SK-N-SH treated with all-trans-retinoic acid at 6 μM for 48 hours (cell line): Measurements from ENCODE around the gene RAB38.

Experiments used
- ARNTL ChIP-seq: fragments of 450-650 bp; formaldehyde crosslinking; IDR thresholded peaks from 2 replicates; pipeline ENCODE4 v1.5.0; 2020; ENCODE audit warnings: low read depth, mild to moderate bottlenecking, moderate library complexity, borderline replicate concordance
- CSDC2 ChIP-seq: fragments of 250-450 bp; sonication (Bioruptor Pico); IDR thresholded peaks from 2 replicates; pipeline ENCODE4 v1.5.0; 2020; ENCODE audit warnings: mild to moderate bottlenecking, moderate library complexity
- ISL1 ChIP-seq: fragments of 250-450 bp; sonication (Bioruptor Pico); IDR thresholded peaks from 2 replicates; pipeline ENCODE4 v2.1.2; 2022; ENCODE audit warnings: mild to moderate bottlenecking, moderate library complexity
- RARB ChIP-seq: fragments of 250-450 bp; sonication (Bioruptor Pico); IDR thresholded peaks from 2 replicates; pipeline ENCODE4 v1.8.0; 2021; ENCODE audit warnings: mild to moderate bottlenecking, moderate library complexity
- SNAI2 ChIP-seq: fragments of 250-450 bp; sonication (Bioruptor Pico); IDR thresholded peaks from 2 replicates; pipeline ENCODE4 v1.5.0; 2020; ENCODE audit warnings: mild to moderate bottlenecking, moderate library complexity
- TOX ChIP-seq: fragments of 250-450 bp; sonication (Bioruptor Pico); IDR thresholded peaks from 2 replicates; pipeline ENCODE4 v1.8.0; 2021; ENCODE audit warnings: mild to moderate bottlenecking, moderate library complexity, borderline replicate concordance
- ZFP30 ChIP-seq: fragments of 450-650 bp; formaldehyde crosslinking; IDR thresholded peaks from 2 replicates; pipeline ENCODE4 v1.5.0; 2022; ENCODE audit warnings: mild to moderate bottlenecking, moderate library complexity
- ZNF565 ChIP-seq: fragments of 450-650 bp; formaldehyde crosslinking; conservative IDR thresholded peaks from 2 replicates; pipeline ENCODE4 v1.5.0; 2020; ENCODE audit warnings: low read depth, mild to moderate bottlenecking, moderate library complexity
- ZNF70 ChIP-seq: fragments of 450-650 bp; formaldehyde crosslinking; IDR thresholded peaks from 2 replicates; pipeline ENCODE4 v1.5.0; 2020; ENCODE audit warnings: mild to moderate bottlenecking, moderate library complexity
- TF ChIP-seq, protein P1 (sequence below): fragments of 250-450 bp; sonication (Bioruptor Pico); IDR thresholded peaks from 2 replicates; pipeline ENCODE4 v1.5.1; 2020; ENCODE audit warnings: low read depth, mild to moderate bottlenecking, moderate library complexity
- TF ChIP-seq, protein P2 (sequence below): fragments of 250-450 bp; sonication (Bioruptor Pico); IDR thresholded peaks from 2 replicates; pipeline ENCODE4 v1.8.0; 2020; ENCODE audit warnings: mild to moderate bottlenecking, moderate library complexity, borderline replicate concordance
- TF ChIP-seq, protein P3 (sequence below): fragments of 250-450 bp; sonication (Bioruptor Pico); IDR thresholded peaks from 2 replicates; pipeline ENCODE4 v1.5.0; 2020; ENCODE audit warnings: mild to moderate bottlenecking, moderate library complexity

DNA sequence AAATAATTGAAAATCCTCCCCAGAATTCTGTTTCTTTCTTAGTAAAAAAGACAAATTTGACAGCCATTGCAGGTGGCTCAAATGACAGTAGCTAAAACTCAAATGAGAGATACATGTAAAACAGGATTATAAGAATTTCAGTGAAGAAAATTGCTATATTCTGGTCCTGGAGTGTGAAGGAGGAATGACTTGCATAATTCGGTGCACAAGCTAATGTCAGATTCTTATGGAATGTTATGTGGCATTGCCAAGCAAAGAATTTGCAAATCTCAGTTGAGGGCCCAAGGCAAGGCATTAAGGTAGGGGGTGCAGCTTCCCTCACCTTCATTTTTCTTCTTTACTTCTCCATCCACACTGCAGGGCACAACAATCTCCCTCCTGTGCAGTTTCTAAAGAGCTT, 35.4 kb downstream of the RAB38 start:
- TF ChIP-seq TOX: no peak
- TF ChIP-seq ARNTL (CRISPR knock-in tag): no peak
- TF ChIP-seq ZNF70 (CRISPR knock-in tag): no peak
- TF ChIP-seq CSDC2: no peak
- TF ChIP-seq ZNF565 (CRISPR knock-in tag): no peak
- no peak for TF ChIP-seq RARB (CRISPR knock-in tag)
- TF ChIP-seq, protein P1, sequence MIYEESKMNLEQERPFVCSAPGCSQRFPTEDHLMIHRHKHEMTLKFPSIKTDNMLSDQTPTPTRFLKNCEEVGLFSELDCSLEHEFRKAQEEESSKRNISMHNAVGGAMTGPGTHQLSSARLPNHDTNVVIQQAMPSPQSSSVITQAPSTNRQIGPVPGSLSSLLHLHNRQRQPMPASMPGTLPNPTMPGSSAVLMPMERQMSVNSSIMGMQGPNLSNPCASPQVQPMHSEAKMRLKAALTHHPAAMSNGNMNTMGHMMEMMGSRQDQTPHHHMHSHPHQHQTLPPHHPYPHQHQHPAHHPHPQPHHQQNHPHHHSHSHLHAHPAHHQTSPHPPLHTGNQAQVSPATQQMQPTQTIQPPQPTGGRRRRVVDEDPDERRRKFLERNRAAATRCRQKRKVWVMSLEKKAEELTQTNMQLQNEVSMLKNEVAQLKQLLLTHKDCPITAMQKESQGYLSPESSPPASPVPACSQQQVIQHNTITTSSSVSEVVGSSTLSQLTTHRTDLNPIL (CRISPR knock-in tag): no peak
- no peak for TF ChIP-seq SNAI2 (CRISPR knock-in tag)
- no peak for TF ChIP-seq ZFP30
- TF ChIP-seq, protein P2, sequence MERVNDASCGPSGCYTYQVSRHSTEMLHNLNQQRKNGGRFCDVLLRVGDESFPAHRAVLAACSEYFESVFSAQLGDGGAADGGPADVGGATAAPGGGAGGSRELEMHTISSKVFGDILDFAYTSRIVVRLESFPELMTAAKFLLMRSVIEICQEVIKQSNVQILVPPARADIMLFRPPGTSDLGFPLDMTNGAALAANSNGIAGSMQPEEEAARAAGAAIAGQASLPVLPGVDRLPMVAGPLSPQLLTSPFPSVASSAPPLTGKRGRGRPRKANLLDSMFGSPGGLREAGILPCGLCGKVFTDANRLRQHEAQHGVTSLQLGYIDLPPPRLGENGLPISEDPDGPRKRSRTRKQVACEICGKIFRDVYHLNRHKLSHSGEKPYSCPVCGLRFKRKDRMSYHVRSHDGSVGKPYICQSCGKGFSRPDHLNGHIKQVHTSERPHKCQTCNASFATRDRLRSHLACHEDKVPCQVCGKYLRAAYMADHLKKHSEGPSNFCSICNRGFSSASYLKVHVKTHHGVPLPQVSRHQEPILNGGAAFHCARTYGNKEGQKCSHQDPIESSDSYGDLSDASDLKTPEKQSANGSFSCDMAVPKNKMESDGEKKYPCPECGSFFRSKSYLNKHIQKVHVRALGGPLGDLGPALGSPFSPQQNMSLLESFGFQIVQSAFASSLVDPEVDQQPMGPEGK (CRISPR knock-in tag): no peak
- TF ChIP-seq, protein P3, sequence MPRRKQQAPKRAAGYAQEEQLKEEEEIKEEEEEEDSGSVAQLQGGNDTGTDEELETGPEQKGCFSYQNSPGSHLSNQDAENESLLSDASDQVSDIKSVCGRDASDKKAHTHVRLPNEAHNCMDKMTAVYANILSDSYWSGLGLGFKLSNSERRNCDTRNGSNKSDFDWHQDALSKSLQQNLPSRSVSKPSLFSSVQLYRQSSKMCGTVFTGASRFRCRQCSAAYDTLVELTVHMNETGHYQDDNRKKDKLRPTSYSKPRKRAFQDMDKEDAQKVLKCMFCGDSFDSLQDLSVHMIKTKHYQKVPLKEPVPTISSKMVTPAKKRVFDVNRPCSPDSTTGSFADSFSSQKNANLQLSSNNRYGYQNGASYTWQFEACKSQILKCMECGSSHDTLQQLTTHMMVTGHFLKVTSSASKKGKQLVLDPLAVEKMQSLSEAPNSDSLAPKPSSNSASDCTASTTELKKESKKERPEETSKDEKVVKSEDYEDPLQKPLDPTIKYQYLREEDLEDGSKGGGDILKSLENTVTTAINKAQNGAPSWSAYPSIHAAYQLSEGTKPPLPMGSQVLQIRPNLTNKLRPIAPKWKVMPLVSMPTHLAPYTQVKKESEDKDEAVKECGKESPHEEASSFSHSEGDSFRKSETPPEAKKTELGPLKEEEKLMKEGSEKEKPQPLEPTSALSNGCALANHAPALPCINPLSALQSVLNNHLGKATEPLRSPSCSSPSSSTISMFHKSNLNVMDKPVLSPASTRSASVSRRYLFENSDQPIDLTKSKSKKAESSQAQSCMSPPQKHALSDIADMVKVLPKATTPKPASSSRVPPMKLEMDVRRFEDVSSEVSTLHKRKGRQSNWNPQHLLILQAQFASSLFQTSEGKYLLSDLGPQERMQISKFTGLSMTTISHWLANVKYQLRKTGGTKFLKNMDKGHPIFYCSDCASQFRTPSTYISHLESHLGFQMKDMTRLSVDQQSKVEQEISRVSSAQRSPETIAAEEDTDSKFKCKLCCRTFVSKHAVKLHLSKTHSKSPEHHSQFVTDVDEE (CRISPR knock-in tag): no peak
- TF ChIP-seq ISL1 (CRISPR knock-in tag): no peak
